HG03025 (cell line): Measurements from ENCODE around the gene PTPRR.
"Not testable (repeated sequence)": the region's sequence is repeated elsewhere in the genome, so short reads cannot be mapped to it uniquely, and the experiment has no call there.

Experiments used
- ATAC-seq: cut with Tn5 transposase; IDR thresholded peaks from one replicate; pipeline ENCODE4 v1.9.1; 2021; ENCODE audit warnings: mild to moderate bottlenecking, moderate library complexity; ENCODE audit not compliant: unreplicated experiment, low FRiP score

The PTPRR gene

GRCh38 chr12:70842942-70843341 lies 77.6 kb downstream of the PTPRR start:
- ATAC-seq = no peak

- ATAC-seq = no peak
Observed at GRCh38 chr12:70842136-70842535, 78.4 kb downstream of the PTPRR start.

- ATAC-seq = no peak
Observed at GRCh38 chr12:70840656-70841350, 79.7 kb downstream of the PTPRR start.

- ATAC-seq = no peak
Observed at GRCh38 chr12:70839544-70839943, 81.0 kb downstream of the PTPRR start.

- no peak for ATAC-seq
Observed at GRCh38 chr12:70838127-70838526, 82.4 kb downstream of the PTPRR start.

GRCh38 chr12:70837026-70837425 lies 83.5 kb downstream of the PTPRR start:
- no peak for ATAC-seq

GRCh38 chr12:70835948-70836347 lies 84.6 kb downstream of the PTPRR start:
- ATAC-seq = no peak

GRCh38 chr12:70831543-70831942 lies 89.0 kb downstream of the PTPRR start:
- no peak for ATAC-seq

- ATAC-seq = no peak
Observed at GRCh38 chr12:70830221-70831061, 90.1 kb downstream of the PTPRR start.

GRCh38 chr12:70829070-70829469 lies 91.5 kb downstream of the PTPRR start:
- ATAC-seq = no peak

- ATAC-seq = no peak
Observed at GRCh38 chr12:70828351-70828750, 92.2 kb downstream of the PTPRR start.

GRCh38 chr12:70826156-70826555 lies 94.4 kb downstream of the PTPRR start:
- ATAC-seq = no peak

GRCh38 chr12:70824511-70824910 lies 96.0 kb downstream of the PTPRR start:
- ATAC-seq = no peak

GRCh38 chr12:70823182-70823976 lies 97.2 kb downstream of the PTPRR start:
- no peak for ATAC-seq

- ATAC-seq = no peak
Observed at GRCh38 chr12:70822412-70822811, 98.1 kb downstream of the PTPRR start.

- no peak for ATAC-seq
Observed at GRCh38 chr12:70815971-70816391, 104.6 kb downstream of the PTPRR start.

- no peak for ATAC-seq
Observed at GRCh38 chr12:70815056-70815455, 105.5 kb downstream of the PTPRR start.

- ATAC-seq = no peak
Observed at GRCh38 chr12:70813559-70813958, 107.0 kb downstream of the PTPRR start.

GRCh38 chr12:70812136-70812535 lies 108.4 kb downstream of the PTPRR start:
- ATAC-seq = no peak

GRCh38 chr12:70809887-70810286 lies 110.7 kb downstream of the PTPRR start:
- ATAC-seq = no peak

- ATAC-seq = not testable (repeated sequence)
Observed at GRCh38 chr12:70807993-70808392, 112.5 kb downstream of the PTPRR start.
